Measurements from ENCODE around the gene ADAMTSL3. TPM values are rescaled to one million over a fixed set of nuclear protein-coding genes. Genes with fewer than 3 reads are reported as not detected.

ADAMTSL3 gene
- total RNA-seq, 2 experiments from 2014 or later: not detected

GRCh38 chr15:83776986-83777385 lies 123.1 kb downstream of the ADAMTSL3 start:
- Mint-ChIP-seq H3K4me3 (no peak overlapping the region), H3K27me3 (ENCODE audit: low read depth) (peaks cover 25% of the 10 kb centered on the region), H3K36me3 (ENCODE audit: low read depth) (no peaks in the 10 kb centered on the region), H3K27ac (no peak overlapping the region), H3K9me3 (peaks cover 5% of the 10 kb centered on the region), H3K4me1 (ENCODE audit: low read depth) (no peaks in the 10 kb centered on the region)
- intact Hi-C loops (cut with micrococcal nuclease): no loop called here
- CTCF ChIA-PET: no interaction called here
- no peak for DNase-seq

- H3K4me3 Mint-ChIP-seq: no peak overlapping the region
- CTCF ChIA-PET: no interaction called here
- no peak overlapping the region for H3K27ac Mint-ChIP-seq
- peaks cover 5% of the 10 kb centered on the region for H3K9me3 Mint-ChIP-seq
- no peaks in the 10 kb centered on the region for H3K4me1 Mint-ChIP-seq (ENCODE audit: low read depth)
- intact Hi-C loops (cut with micrococcal nuclease): no loop called here
- H3K36me3 Mint-ChIP-seq (ENCODE audit: low read depth): no peaks in the 10 kb centered on the region
- peaks cover 8% of the 10 kb centered on the region for H3K27me3 Mint-ChIP-seq (ENCODE audit: low read depth)
- no peak for DNase-seq
These were observed 129.3 kb downstream of the ADAMTSL3 start for GRCh38 chr15:83783227-83783626.

GRCh38 chr15:83784975-83785374 lies 131.1 kb downstream of the ADAMTSL3 start:
- H3K4me1 Mint-ChIP-seq (ENCODE audit: low read depth): no peaks in the 10 kb centered on the region
- H3K27me3 Mint-ChIP-seq (ENCODE audit: low read depth): peaks cover 3% of the 10 kb centered on the region
- CTCF ChIA-PET: no interaction called here
- no peak for DNase-seq
- no peaks in the 10 kb centered on the region for H3K36me3 Mint-ChIP-seq (ENCODE audit: low read depth)
- H3K27ac Mint-ChIP-seq: no peak overlapping the region
- intact Hi-C loops (cut with micrococcal nuclease): no loop called here
- H3K9me3 Mint-ChIP-seq: peaks cover 3% of the 10 kb centered on the region
- no peak overlapping the region for H3K4me3 Mint-ChIP-seq

GRCh38 chr15:83786336-83786735 lies 132.4 kb downstream of the ADAMTSL3 start:
- Mint-ChIP-seq H3K4me3 (no peak overlapping the region), H3K36me3 (ENCODE audit: low read depth) (no peaks in the 10 kb centered on the region), H3K4me1 (ENCODE audit: low read depth) (no peaks in the 10 kb centered on the region), H3K27me3 (ENCODE audit: low read depth) (peaks cover 10% of the 10 kb centered on the region), H3K9me3 (peaks cover 3% of the 10 kb centered on the region), H3K27ac (no peak overlapping the region)
- CTCF ChIA-PET: no interaction called here
- intact Hi-C loops (cut with micrococcal nuclease): no loop called here
- DNase-seq: no peak

GRCh38 chr15:83793069-83793468 lies 139.1 kb downstream of the ADAMTSL3 start:
- no peak for DNase-seq
- Mint-ChIP-seq H3K4me3 (no peak overlapping the region), H3K36me3 (ENCODE audit: low read depth) (no peaks in the 10 kb centered on the region), H3K9me3 (no peaks in the 10 kb centered on the region), H3K27ac (no peak overlapping the region), H3K4me1 (ENCODE audit: low read depth) (no peaks in the 10 kb centered on the region), H3K27me3 (ENCODE audit: low read depth) (peaks cover 13% of the 10 kb centered on the region)
- intact Hi-C loops (cut with micrococcal nuclease): no loop called here
- CTCF ChIA-PET: no interaction called here

- no peak for DNase-seq
- CTCF ChIA-PET: no interaction called here
- Mint-ChIP-seq H3K4me3 (no peak overlapping the region), H3K4me1 (ENCODE audit: low read depth) (no peaks in the 10 kb centered on the region), H3K27me3 (ENCODE audit: low read depth) (peaks cover 10% of the 10 kb centered on the region), H3K9me3 (no peaks in the 10 kb centered on the region), H3K36me3 (ENCODE audit: low read depth) (no peaks in the 10 kb centered on the region), H3K27ac (no peak overlapping the region)
- intact Hi-C loops (cut with micrococcal nuclease): no loop called here
These were observed 140.3 kb downstream of the ADAMTSL3 start for GRCh38 chr15:83794209-83794608.

GRCh38 chr15:83809345-83809744 lies 155.4 kb downstream of the ADAMTSL3 start:
- no peak for DNase-seq
- no peak overlapping the region for H3K27ac Mint-ChIP-seq
- no peaks in the 10 kb centered on the region for H3K4me1 Mint-ChIP-seq (ENCODE audit: low read depth)
- H3K27me3 Mint-ChIP-seq (ENCODE audit: low read depth): peaks cover 6% of the 10 kb centered on the region
- CTCF ChIA-PET: no interaction called here
- intact Hi-C loops (cut with micrococcal nuclease): no loop called here
- no peaks in the 10 kb centered on the region for H3K9me3 Mint-ChIP-seq
- no peaks in the 10 kb centered on the region for H3K36me3 Mint-ChIP-seq (ENCODE audit: low read depth)
- no peak overlapping the region for H3K4me3 Mint-ChIP-seq

- Mint-ChIP-seq H3K27me3 (ENCODE audit: low read depth) (peaks cover 6% of the 10 kb centered on the region), H3K27ac (no peak overlapping the region), H3K9me3 (no peaks in the 10 kb centered on the region), H3K4me1 (ENCODE audit: low read depth) (no peaks in the 10 kb centered on the region), H3K4me3 (no peak overlapping the region), H3K36me3 (ENCODE audit: low read depth) (no peaks in the 10 kb centered on the region)
- intact Hi-C loops (cut with micrococcal nuclease): no loop called here
- no peak for DNase-seq
- CTCF ChIA-PET: no interaction called here
These were observed 156.2 kb downstream of the ADAMTSL3 start for GRCh38 chr15:83810110-83810509.

- H3K4me1 Mint-ChIP-seq (ENCODE audit: low read depth): no peaks in the 10 kb centered on the region
- peaks cover 9% of the 10 kb centered on the region for H3K27me3 Mint-ChIP-seq (ENCODE audit: low read depth)
- H3K9me3 Mint-ChIP-seq: no peaks in the 10 kb centered on the region
- no peaks in the 10 kb centered on the region for H3K36me3 Mint-ChIP-seq (ENCODE audit: low read depth)
- no peak overlapping the region for H3K27ac Mint-ChIP-seq
- intact Hi-C loops (cut with micrococcal nuclease): no loop called here
- CTCF ChIA-PET: no interaction called here
- H3K4me3 Mint-ChIP-seq: no peak overlapping the region
- DNase-seq: no peak
These were observed 159.8 kb downstream of the ADAMTSL3 start for GRCh38 chr15:83813682-83814081.

GRCh38 chr15:83815506-83815905 lies 161.6 kb downstream of the ADAMTSL3 start:
- no peak for DNase-seq
- no peaks in the 10 kb centered on the region for H3K4me1 Mint-ChIP-seq (ENCODE audit: low read depth)
- no peaks in the 10 kb centered on the region for H3K9me3 Mint-ChIP-seq
- H3K4me3 Mint-ChIP-seq: no peak overlapping the region
- peaks cover 9% of the 10 kb centered on the region for H3K27me3 Mint-ChIP-seq (ENCODE audit: low read depth)
- intact Hi-C loops (cut with micrococcal nuclease): no loop called here
- CTCF ChIA-PET: no interaction called here
- no peak overlapping the region for H3K27ac Mint-ChIP-seq
- no peaks in the 10 kb centered on the region for H3K36me3 Mint-ChIP-seq (ENCODE audit: low read depth)

GRCh38 chr15:83816124-83816883 lies 162.4 kb downstream of the ADAMTSL3 start:
- no peaks in the 10 kb centered on the region for H3K36me3 Mint-ChIP-seq (ENCODE audit: low read depth)
- no peaks in the 10 kb centered on the region for H3K9me3 Mint-ChIP-seq
- intact Hi-C loops (cut with micrococcal nuclease): no loop called here
- DNase-seq: no peak
- no peak overlapping the region for H3K4me3 Mint-ChIP-seq
- H3K27ac Mint-ChIP-seq: no peak overlapping the region
- CTCF ChIA-PET: no interaction called here
- peaks cover 9% of the 10 kb centered on the region for H3K27me3 Mint-ChIP-seq (ENCODE audit: low read depth)
- H3K4me1 Mint-ChIP-seq (ENCODE audit: low read depth): no peaks in the 10 kb centered on the region

GRCh38 chr15:83818591-83818990 lies 164.7 kb downstream of the ADAMTSL3 start:
- H3K4me3 Mint-ChIP-seq: no peak overlapping the region
- CTCF ChIA-PET: no interaction called here
- no peak overlapping the region for H3K27ac Mint-ChIP-seq
- peaks cover 3% of the 10 kb centered on the region for H3K9me3 Mint-ChIP-seq
- intact Hi-C loops (cut with micrococcal nuclease): no loop called here
- H3K27me3 Mint-ChIP-seq (ENCODE audit: low read depth): peaks cover 4% of the 10 kb centered on the region
- no peak for DNase-seq
- H3K4me1 Mint-ChIP-seq (ENCODE audit: low read depth): no peaks in the 10 kb centered on the region
- no peaks in the 10 kb centered on the region for H3K36me3 Mint-ChIP-seq (ENCODE audit: low read depth)

GRCh38 chr15:83830381-83830780 lies 176.5 kb downstream of the ADAMTSL3 start:
- CTCF ChIA-PET: no interaction called here
- H3K36me3 Mint-ChIP-seq (ENCODE audit: low read depth): no peaks in the 10 kb centered on the region
- peaks cover 2% of the 10 kb centered on the region for H3K9me3 Mint-ChIP-seq

More at GRCh38 chr15:83830381-83830780, 176.5 kb downstream of the ADAMTSL3 start:
- Mint-ChIP-seq H3K4me3 (no peak overlapping the region), H3K27ac (no peak overlapping the region), H3K4me1 (ENCODE audit: low read depth) (no peaks in the 10 kb centered on the region), H3K27me3 (ENCODE audit: low read depth) (peaks cover 5% of the 10 kb centered on the region)
- intact Hi-C loops (cut with micrococcal nuclease): no loop called here
- DNase-seq: no peak
